CD8-positive, alpha-beta memory T cell (primary cell): ENCODE data around the gene LIPC. TPM values are rescaled to one million over a fixed set of nuclear protein-coding genes. Genes with fewer than 3 reads are reported as not detected.

Experiments used
- CTCF ChIA-PET: fragments of 350-600 bp; sonication (Branson Sonifier 250); formaldehyde crosslinking; loops from one replicate; lab custom pipeline; 2021; ENCODE audit warnings: antibody characterized with exemption; lab: Charles Lee
- POLR2A ChIA-PET: fragments of 350-600 bp; sonication (Branson Sonifier 250); formaldehyde crosslinking; loops from one replicate; lab custom pipeline; 2021; ENCODE audit warnings: antibody characterized with exemption; lab: Charles Lee
- DNase-seq, 5 donors: peaks; one replicate each; pipeline versions ENCODE4 v3.0.0 to v3.0.0-alpha.2; 2020 to 2022; ENCODE audit warnings: mixed read lengths in 1 of 5
- H3K27ac ChIP-seq: one replicate; pipeline ENCODE4 v1.7.0; 2013; ENCODE audit warnings: low read depth, mild to moderate bottlenecking, low read length, moderate library complexity
- H3K27me3 ChIP-seq: 2 replicates; pipeline ENCODE4 v1.7.0; 2013; ENCODE audit warnings: low read length, mild to moderate bottlenecking; ENCODE audit not compliant: insufficient read depth, poor library complexity, severe bottlenecking
- H3K36me3 ChIP-seq: 2 replicates; pipeline ENCODE4 v1.7.0; 2013; ENCODE audit warnings: mild to moderate bottlenecking, low read length, moderate library complexity; ENCODE audit not compliant: insufficient read depth
- H3K4me1 ChIP-seq: 2 replicates; pipeline ENCODE4 v1.7.0; 2013; ENCODE audit warnings: mild to moderate bottlenecking, low read length, moderate library complexity; ENCODE audit not compliant: insufficient read depth
- H3K4me3 ChIP-seq: 2 replicates; pipeline ENCODE4 v1.7.0; 2013; ENCODE audit warnings: mild to moderate bottlenecking, low read length
- H3K9me3 ChIP-seq: 2 replicates; pipeline ENCODE4 v1.7.0; 2013; ENCODE audit warnings: mild to moderate bottlenecking, low read length
- H3K27ac Mint-ChIP-seq, 8 donors: one replicate each; pipeline ENCODE4 v1.8.0; 2020 to 2021; ENCODE audit warnings: mixed read lengths in 8 of 8, mild to moderate bottlenecking in 6 of 8, inconsistent platforms in 3 of 8, moderate library complexity in 3 of 8
- H3K27me3 Mint-ChIP-seq, 2 donors: one replicate each; pipeline ENCODE4 v1.8.0; 2020 to 2021; ENCODE audit warnings: mixed read lengths in 2 of 2, mild to moderate bottlenecking in 1 of 2, moderate library complexity in 1 of 2
- H3K36me3 Mint-ChIP-seq, 3 donors: one replicate each; pipeline ENCODE4 v1.8.0; 2020 to 2021; ENCODE audit warnings: mixed read lengths in 3 of 3, inconsistent platforms in 1 of 3, mild to moderate bottlenecking in 1 of 3
- H3K4me1 Mint-ChIP-seq, 3 donors: one replicate each; pipeline ENCODE4 v1.8.0; 2020 to 2021; ENCODE audit warnings: mixed read lengths in 3 of 3, inconsistent platforms in 1 of 3, mild to moderate bottlenecking in 1 of 3
- H3K4me3 Mint-ChIP-seq, 7 donors: one replicate each; pipeline ENCODE4 v1.8.0; 2020 to 2021; ENCODE audit warnings: mixed read lengths in 7 of 7, mild to moderate bottlenecking in 6 of 7, moderate library complexity in 4 of 7, inconsistent platforms in 2 of 7
- H3K9me3 Mint-ChIP-seq, 5 donors: one replicate each; pipeline ENCODE4 v1.8.0; 2020 to 2022; ENCODE audit warnings: mixed read lengths in 5 of 5, mild to moderate bottlenecking in 3 of 5, moderate library complexity in 2 of 5, inconsistent platforms in 1 of 5
- polyA plus RNA-seq: library from polyadenylated mRNA; unstranded; fragments of 300-500 nt; fragmentation: Illumina TruSeq; gene quantifications from one replicate; pipeline ENCODE4 v1.2.3, GENCODE V29; 2021
- total RNA-seq, 2 experiments: library from RNA; stranded (reverse); gene quantifications; one replicate each; pipeline ENCODE4 v1.2.3, GENCODE V29; 2021

Gene LIPC
- total and polyA plus RNA-seq, 3 experiments from 2014 or later: 0.28 to 1.5 (median 0.47) TPM

GRCh38 chr15:58556541-58556940 is 124.8 kb downstream of the LIPC start:
- POLR2A ChIA-PET: no interaction called here
- no peaks in the 10 kb centered on the region for H3K36me3 ChIP-seq
- H3K27ac Mint-ChIP-seq: no peak overlapping the region

GRCh38 chr15:58558777-58559176 is 127.0 kb downstream of the LIPC start:
- peaks cover 0 to under 1% (median 0%) of the 10 kb centered on the region in 3 donors for H3K4me1 Mint-ChIP-seq
- POLR2A ChIA-PET: no interaction called here
- H3K27me3 Mint-ChIP-seq: peaks cover 3 to 4% of the 10 kb centered on the region in 2 donors

More at GRCh38 chr15:58556541-58556940, 124.8 kb downstream of the LIPC start:
- no peaks in the 10 kb centered on the region for H3K9me3 ChIP-seq
- H3K4me3 ChIP-seq: no peak overlapping the region
- Mint-ChIP-seq H3K4me1 (peaks cover 4 to 14% (median 8%) of the 10 kb centered on the region in 3 donors), H3K9me3 (no peaks in the 10 kb centered on the region), H3K36me3 (peaks cover 0 to 7% (median 0%) of the 10 kb centered on the region in 3 donors), H3K4me3 (no peak overlapping the region), H3K27me3 (peaks cover 4 to 10% of the 10 kb centered on the region in 2 donors)
- CTCF ChIA-PET: no interaction called here
- no peak overlapping the region for H3K27ac ChIP-seq
- no peaks in the 10 kb centered on the region for H3K27me3 ChIP-seq
- DNase-seq: no peak
- no peaks in the 10 kb centered on the region for H3K4me1 ChIP-seq

GRCh38 chr15:58559904-58560588 is 128.3 kb downstream of the LIPC start:
- CTCF ChIA-PET: interaction anchor here (0.9 kb wide), 1 partner anchor 10 kb away, joined by 3 read pairs; no protein-coding TSS in a partner anchor
- peaks cover 0 to 7% (median 0%) of the 10 kb centered on the region in 3 donors for H3K36me3 Mint-ChIP-seq
- no peaks in the 10 kb centered on the region for H3K9me3 Mint-ChIP-seq
- Histone ChIP-seq H3K27ac (no peak overlapping the region), H3K27me3 (no peaks in the 10 kb centered on the region), H3K36me3 (no peaks in the 10 kb centered on the region), H3K4me3 (no peak overlapping the region), H3K4me1 (no peaks in the 10 kb centered on the region), H3K9me3 (no peaks in the 10 kb centered on the region)
- no peak overlapping the region for H3K27ac Mint-ChIP-seq
- POLR2A ChIA-PET: no interaction called here
- no peak overlapping the region for H3K4me3 Mint-ChIP-seq
- DNase-seq: no peak
- peaks cover under 1 to 3% of the 10 kb centered on the region in 2 donors for H3K27me3 Mint-ChIP-seq
- H3K4me1 Mint-ChIP-seq: no peaks in the 10 kb centered on the region

More at GRCh38 chr15:58558777-58559176, 127.0 kb downstream of the LIPC start:
- Histone ChIP-seq H3K27ac (no peak overlapping the region), H3K4me1 (no peaks in the 10 kb centered on the region), H3K4me3 (no peak overlapping the region), H3K9me3 (no peaks in the 10 kb centered on the region), H3K36me3 (no peaks in the 10 kb centered on the region), H3K27me3 (no peaks in the 10 kb centered on the region)
- Mint-ChIP-seq H3K4me3 (no peak overlapping the region), H3K27ac (no peak overlapping the region), H3K36me3 (peaks cover 0 to 7% (median 0%) of the 10 kb centered on the region in 3 donors), H3K9me3 (no peaks in the 10 kb centered on the region)
- CTCF ChIA-PET: no interaction called here
- no peak for DNase-seq

- Mint-ChIP-seq H3K4me3 (no peak overlapping the region), H3K27ac (peak overlapping the region in 2 of 8 donors; percentile 1 to 14), H3K36me3 (peaks cover 0 to 7% (median 0%) of the 10 kb centered on the region in 3 donors), H3K27me3 (peaks cover 0 to 2% of the 10 kb centered on the region in 2 donors), H3K4me1 (no peaks in the 10 kb centered on the region), H3K9me3 (no peaks in the 10 kb centered on the region)
- no peaks in the 10 kb centered on the region for H3K9me3 ChIP-seq
- no peaks in the 10 kb centered on the region for H3K4me1 ChIP-seq
- no peak overlapping the region for H3K27ac ChIP-seq
- H3K4me3 ChIP-seq: no peak overlapping the region
- H3K36me3 ChIP-seq: no peaks in the 10 kb centered on the region
- DNase-seq: no peak
- H3K27me3 ChIP-seq: no peaks in the 10 kb centered on the region
- CTCF ChIA-PET: no interaction called here
- POLR2A ChIA-PET: no interaction called here
Measured at GRCh38 chr15:58561321-58561720, 129.5 kb downstream of the LIPC start.

- Mint-ChIP-seq H3K4me1 (no peaks in the 10 kb centered on the region), H3K36me3 (peaks cover 0 to 7% (median 0%) of the 10 kb centered on the region in 3 donors), H3K27me3 (peaks cover 0 to 4% of the 10 kb centered on the region in 2 donors), H3K9me3 (no peaks in the 10 kb centered on the region), H3K4me3 (no peak overlapping the region), H3K27ac (peak overlapping the region in 2 of 8 donors; percentile 75 to 85)
- no peaks in the 10 kb centered on the region for H3K36me3 ChIP-seq
- ChIA-PET CTCF (no interaction called here), POLR2A (no interaction called here)
- H3K4me3 ChIP-seq: no peak overlapping the region
- H3K9me3 ChIP-seq: no peaks in the 10 kb centered on the region
- H3K4me1 ChIP-seq: no peaks in the 10 kb centered on the region
- no peaks in the 10 kb centered on the region for H3K27me3 ChIP-seq
- no peak overlapping the region for H3K27ac ChIP-seq
- no peak for DNase-seq
Measured at GRCh38 chr15:58562135-58562534, 130.3 kb downstream of the LIPC start.

GRCh38 chr15:58564981-58565380 is 133.2 kb downstream of the LIPC start:
- Mint-ChIP-seq H3K27ac (no peak overlapping the region), H3K4me3 (no peak overlapping the region)
- no peaks in the 10 kb centered on the region for H3K36me3 ChIP-seq

GRCh38 chr15:58565619-58566018 is 133.8 kb downstream of the LIPC start:
- H3K27me3 ChIP-seq: no peaks in the 10 kb centered on the region
- ChIA-PET CTCF (no interaction called here), POLR2A (no interaction called here)
- Mint-ChIP-seq H3K27me3 (peaks cover 0 to 2% of the 10 kb centered on the region in 2 donors), H3K36me3 (peaks cover 0 to 13% (median 0%) of the 10 kb centered on the region in 3 donors), H3K27ac (no peak overlapping the region), H3K4me3 (no peak overlapping the region), H3K4me1 (peaks cover 8 to 12% (median 9%) of the 10 kb centered on the region in 3 donors), H3K9me3 (peaks cover 0 to 6% (median 0%) of the 10 kb centered on the region in 5 donors)
- H3K4me3 ChIP-seq: no peak overlapping the region
- H3K4me1 ChIP-seq: peaks cover 5% of the 10 kb centered on the region
- no peaks in the 10 kb centered on the region for H3K9me3 ChIP-seq
- H3K27ac ChIP-seq: no peak overlapping the region
- no peaks in the 10 kb centered on the region for H3K36me3 ChIP-seq
- DNase-seq: no peak

More at GRCh38 chr15:58564981-58565380, 133.2 kb downstream of the LIPC start:
- ChIA-PET CTCF (no interaction called here), POLR2A (no interaction called here)
- no peaks in the 10 kb centered on the region for H3K27me3 ChIP-seq
- no peak overlapping the region for H3K4me3 ChIP-seq
- peaks cover 0 to 13% (median 0%) of the 10 kb centered on the region in 3 donors for H3K36me3 Mint-ChIP-seq
- H3K27me3 Mint-ChIP-seq: peaks cover 0 to 2% of the 10 kb centered on the region in 2 donors
- H3K4me1 ChIP-seq: peaks cover 5% of the 10 kb centered on the region
- H3K27ac ChIP-seq: no peak overlapping the region
- no peaks in the 10 kb centered on the region for H3K9me3 ChIP-seq
- H3K9me3 Mint-ChIP-seq: peaks cover 0 to 4% (median 0%) of the 10 kb centered on the region in 5 donors
- no peak for DNase-seq
- peaks cover 8 to 12% (median 9%) of the 10 kb centered on the region in 3 donors for H3K4me1 Mint-ChIP-seq

- POLR2A ChIA-PET: no interaction called here
- H3K27me3 Mint-ChIP-seq: peaks cover 0 to 2% of the 10 kb centered on the region in 2 donors
- Histone ChIP-seq H3K4me1 (peaks cover 5% of the 10 kb centered on the region), H3K27me3 (no peaks in the 10 kb centered on the region), H3K36me3 (no peaks in the 10 kb centered on the region), H3K9me3 (no peaks in the 10 kb centered on the region), H3K4me3 (no peak overlapping the region), H3K27ac (no peak overlapping the region)
- H3K4me1 Mint-ChIP-seq: peaks cover 8 to 12% (median 9%) of the 10 kb centered on the region in 3 donors
- no peak overlapping the region for H3K27ac Mint-ChIP-seq
- peaks cover 0 to 6% (median 0%) of the 10 kb centered on the region in 5 donors for H3K9me3 Mint-ChIP-seq
- CTCF ChIA-PET: no interaction called here
- H3K36me3 Mint-ChIP-seq: peaks cover 0 to 9% (median 0%) of the 10 kb centered on the region in 3 donors
- no peak for DNase-seq
- H3K4me3 Mint-ChIP-seq: no peak overlapping the region
Measured at GRCh38 chr15:58566029-58566428, 134.2 kb downstream of the LIPC start.
